NCI-H2196 (cell line): Measurements from ENCODE around the gene UBXN1.

ENCODE experiments used
- DNase-seq: peaks from one replicate; lab custom pipeline; 2025; ENCODE audit not compliant: unreplicated experiment; lab: John Stamatoyannopoulos, UW

Gene UBXN1

GRCh38 chr11:62646825-62647608 lies 31.9 kb downstream of the UBXN1 start:
- DNase-seq, result no peak

- DNase-seq, result peak; percentile 98
Measured at GRCh38 chr11:62645946-62646824, 32.7 kb downstream of the UBXN1 start, which contains the start of gene GANAB. TSS of gene GANAB (minus strand) at chr11:62646613. CDS start at chr11:62646599, 14 bp downstream.

- no peak for DNase-seq
Measured at GRCh38 chr11:62645671-62645945, 33.3 kb downstream of the UBXN1 start.

GRCh38 chr11:62644220-62644619 lies 34.7 kb downstream of the UBXN1 start:
- no peak for DNase-seq

- DNase-seq, result peak; percentile 38
Measured at GRCh38 chr11:62632492-62632891, 46.4 kb downstream of the UBXN1 start.

- no peak for DNase-seq
Measured at GRCh38 chr11:62627713-62628112, 51.2 kb downstream of the UBXN1 start.
